K562 (cell line): ENCODE data around the gene GPR162. TPM values are rescaled to one million over a fixed set of nuclear protein-coding genes. Genes with fewer than 3 reads are reported as not detected.

Experiments
- FIP1L1 ChIP-seq: fragments of 200-400 bp; formaldehyde crosslinking; IDR thresholded peaks from 2 replicates; pipeline ENCODE4 v1.6.1; 2018; ENCODE audit warnings: mild to moderate bottlenecking, low read depth, low read length; ENCODE audit not compliant: poor library complexity, severe bottlenecking
- FOXJ3 ChIP-seq: sonication (generic); formaldehyde crosslinking; IDR thresholded peaks from 2 replicates; pipeline ENCODE4 v1.4.0; 2020; ENCODE audit warnings: mild to moderate bottlenecking, missing genetic modification reagents
- HDGF ChIP-seq: fragments of 450-650 bp; IDR thresholded peaks from 2 replicates; pipeline ENCODE4 v1.6.1; 2016
- IFI16 ChIP-seq: fragments of 250-450 bp; sonication (Bioruptor Pico); IDR thresholded peaks from 2 replicates; pipeline ENCODE4 v2.1.2; 2022; ENCODE audit warnings: mild to moderate bottlenecking, inconsistent platforms
- KLF13 ChIP-seq: fragments of 450-650 bp; IDR thresholded peaks from 2 replicates; pipeline ENCODE4 v1.6.1; 2016; ENCODE audit warnings: missing genetic modification characterization, low read depth, mild to moderate bottlenecking, missing compliant biosample characterization, moderate library complexity, borderline replicate concordance
- L3MBTL2 ChIP-seq: fragments of 450-650 bp; IDR thresholded peaks from 2 replicates; pipeline ENCODE4 v1.6.1; 2016; ENCODE audit warnings: mild to moderate bottlenecking, moderate library complexity
- MAFG ChIP-seq: fragments of 450-650 bp; conservative IDR thresholded peaks from 2 replicates; pipeline ENCODE4 v1.6.1; 2016; ENCODE audit warnings: missing genetic modification characterization, missing compliant biosample characterization
- MAZ ChIP-seq, 2 experiments: fragments of 450-650 bp in 1 of 2; sonication (generic) in 1 of 2; formaldehyde crosslinking; IDR thresholded peaks in 1 of 2; conservative IDR thresholded peaks in 1 of 2; 2 replicates each; pipeline versions ENCODE4 v1.4.0 to v1.5.0; 2020; ENCODE audit warnings: mild to moderate bottlenecking in 1 of 2, missing genetic modification reagents in 1 of 2
- NFE2 ChIP-seq: IDR thresholded peaks from 2 replicates; pipeline ENCODE4 v1.6.1; 2014; ENCODE audit warnings: antibody characterized with exemption, low read depth
- OTX1 ChIP-seq: fragments of 450-650 bp; formaldehyde crosslinking; IDR thresholded peaks from 2 replicates; pipeline ENCODE4 v1.4.0; 2022; ENCODE audit warnings: mild to moderate bottlenecking
- PHF21A ChIP-seq: fragments of 450-650 bp; IDR thresholded peaks from 2 replicates; pipeline ENCODE4 v1.6.1; 2017; ENCODE audit warnings: low read depth, borderline replicate concordance
- PHF8 ChIP-seq: fragments of 200-600 bp; sonication (generic); IDR thresholded peaks from 2 replicates; pipeline ENCODE4 v1.6.1; 2012; ENCODE audit warnings: mixed run types, mild to moderate bottlenecking, inconsistent platforms, low read length, moderate library complexity, borderline replicate concordance
- RBM22 ChIP-seq: fragments of 200-400 bp; formaldehyde crosslinking; IDR thresholded peaks from 2 replicates; pipeline ENCODE4 v1.6.1; 2018; ENCODE audit warnings: low read length, low read depth; ENCODE audit not compliant: poor library complexity, severe bottlenecking
- SMAD3 ChIP-seq: fragments of 450-650 bp; formaldehyde crosslinking; conservative IDR thresholded peaks from 2 replicates; pipeline ENCODE4 v1.4.0; 2020; ENCODE audit warnings: mild to moderate bottlenecking
- SNIP1 ChIP-seq: fragments of 450-650 bp; IDR thresholded peaks from 2 replicates; pipeline ENCODE4 v1.7.1; 2017; ENCODE audit warnings: low read depth, mild to moderate bottlenecking
- SRSF3 ChIP-seq: fragments of 200-400 bp; formaldehyde crosslinking; IDR thresholded peaks from 2 replicates; pipeline ENCODE4 v1.6.1; 2016; ENCODE audit warnings: mild to moderate bottlenecking, low read length, moderate library complexity; ENCODE audit not compliant: insufficient read depth
- SUPT5H ChIP-seq: fragments of 450-650 bp; IDR thresholded peaks from 2 replicates; pipeline ENCODE4 v1.6.1; 2016
- TAF15 ChIP-seq: fragments of 200-400 bp; formaldehyde crosslinking; IDR thresholded peaks from 2 replicates; pipeline ENCODE4 v1.6.1; 2017; ENCODE audit warnings: mild to moderate bottlenecking, low read depth, low read length, moderate library complexity
- TARDBP ChIP-seq: fragments of 450-650 bp; IDR thresholded peaks from 2 replicates; pipeline ENCODE4 v1.6.1; 2016
- ZC3H4 ChIP-seq: sonication (generic); formaldehyde crosslinking; IDR thresholded peaks from 2 replicates; pipeline ENCODE4 v1.9.0; 2021; ENCODE audit warnings: missing genetic modification reagents, borderline replicate concordance
- ZNF224 ChIP-seq: sonication (generic); formaldehyde crosslinking; IDR thresholded peaks from 2 replicates; pipeline ENCODE4 v1.8.0; 2022; ENCODE audit warnings: mild to moderate bottlenecking, missing genetic modification reagents
- ZNF263 ChIP-seq: sonication (generic); formaldehyde crosslinking; IDR thresholded peaks from 2 replicates; pipeline ENCODE4 v1.8.0; 2022; ENCODE audit warnings: mild to moderate bottlenecking, missing genetic modification reagents, borderline replicate concordance
- ZNF311 ChIP-seq: fragments of 250-450 bp; sonication (Bioruptor Pico); IDR thresholded peaks from 2 replicates; pipeline ENCODE4 v1.4.0; 2020; ENCODE audit warnings: mild to moderate bottlenecking, moderate library complexity
- polyA plus RNA-seq, 8 experiments: library from polyadenylated mRNA; depleted of rRNA in 4 of 8; stranded (reverse) in 5 of 8; unstranded in 3 of 8; fragments of >200 nt; fragmentation: Nextera tagmentation in 2 of 8; fragmentation: Illumina TruSeq in 1 of 8; extraction: Ambion mirVana in 2 of 8; extraction: Trizol in 1 of 8; gene quantifications; 2 replicates each; pipeline versions ENCODE4 v1.2.1 to v1.2.3, GENCODE V29; 2011 to 2014; ENCODE audit warnings: inconsistent platforms in 1 of 8, missing spikeins in 1 of 8
- total RNA-seq, 7 experiments: library from RNA; depleted of rRNA in 6 of 7; stranded (reverse); fragments of >200 nt in 6 of 7; fragmentation: Illumina TruSeq in 2 of 7; extraction: Trizol in 2 of 7; gene quantifications; 2 replicates each; pipeline versions ENCODE4 v1.2.1 to v1.2.3, GENCODE V29; 2011 to 2021; ENCODE audit warnings: low replicate concordance in 1 of 7
- TF ChIP-seq, protein P1 (sequence below), 2 experiments: fragments of 450-650 bp in 1 of 2; sonication (generic) in 1 of 2; formaldehyde crosslinking; conservative IDR thresholded peaks; 2 replicates each; pipeline versions ENCODE4 v1.4.0 to v1.8.1; 2020 to 2022; ENCODE audit warnings: mild to moderate bottlenecking in 1 of 2, missing genetic modification reagents in 1 of 2
- TF ChIP-seq, protein P2 (sequence below), 3 experiments: IDR thresholded peaks in 2 of 3; conservative IDR thresholded peaks in 1 of 3; 2 replicates each; pipeline ENCODE4 v1.5.1; 2011 to 2012; ENCODE audit warnings: low read length in 3 of 3, mild to moderate bottlenecking in 3 of 3, control low read depth in 2 of 3, improper control_type of control experiment in 1 of 3, inconsistent platforms in 1 of 3, low read depth in 1 of 3, mixed read lengths in 1 of 3, moderate library complexity in 1 of 3; ENCODE audit not compliant: insufficient read depth in 2 of 3
- TF ChIP-seq, protein P3 (sequence below): fragments of 250-450 bp; sonication (Bioruptor Pico); IDR thresholded peaks from 2 replicates; pipeline ENCODE4 v1.5.0; 2021
- TF ChIP-seq, protein P4 (sequence below): sonication (generic); formaldehyde crosslinking; IDR thresholded peaks from 2 replicates; pipeline ENCODE4 v1.5.0; 2020; ENCODE audit warnings: missing genetic modification reagents

The GPR162 gene
- total and polyA plus RNA-seq, 9 of the 15 experiments (the other 6 are each of a cell fraction or from before 2014, with no cell fraction given) = 0.65 to 1.8 (median 1.1) TPM; not detected in 2

DNA sequence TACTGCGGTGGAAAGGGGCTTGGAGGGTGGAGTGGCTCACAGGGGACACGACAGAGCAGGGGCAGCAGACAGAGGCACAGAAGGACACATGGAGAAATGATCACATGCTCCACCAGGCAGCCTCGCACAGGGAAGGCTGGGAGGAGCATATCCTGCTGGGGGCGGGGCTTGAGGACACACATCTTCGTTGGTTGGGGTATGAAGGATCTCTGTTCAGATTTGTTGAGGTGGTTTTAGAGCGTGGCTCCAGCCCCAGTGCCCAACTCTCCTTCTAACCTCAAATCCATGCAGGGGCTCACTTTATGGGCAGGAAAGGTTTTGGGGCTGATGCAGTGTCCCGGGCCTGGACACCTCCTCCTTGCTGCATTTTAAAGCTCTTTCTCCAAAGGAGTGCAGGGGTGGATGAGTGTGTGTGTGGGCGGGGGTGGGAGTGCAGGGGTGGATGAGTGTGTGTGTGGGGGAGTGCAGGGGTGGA lies 5.9 kb downstream of the GPR162 start (continued):
- TF ChIP-seq, protein P1, sequence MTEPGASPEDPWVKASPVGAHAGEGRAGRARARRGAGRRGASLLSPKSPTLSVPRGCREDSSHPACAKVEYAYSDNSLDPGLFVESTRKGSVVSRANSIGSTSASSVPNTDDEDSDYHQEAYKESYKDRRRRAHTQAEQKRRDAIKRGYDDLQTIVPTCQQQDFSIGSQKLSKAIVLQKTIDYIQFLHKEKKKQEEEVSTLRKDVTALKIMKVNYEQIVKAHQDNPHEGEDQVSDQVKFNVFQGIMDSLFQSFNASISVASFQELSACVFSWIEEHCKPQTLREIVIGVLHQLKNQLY (CRISPR knock-in tag; conservative IDR thresholded peaks at IDR 0.05) = no peak
- TF ChIP-seq NFE2 (no peak), FIP1L1 (no peak), SUPT5H (0 out of 2 replicates have a peak, but pooled peaks have one; percentile 32), ZNF263 (CRISPR knock-in tag) (no peak), ZNF311 (CRISPR knock-in tag) (no peak), TARDBP (no peak), OTX1 (CRISPR knock-in tag) (no peak), ZC3H4 (CRISPR knock-in tag) (no peak), ZNF224 (CRISPR knock-in tag) (no peak), KLF13 (tag) (no peak), L3MBTL2 (peak; percentile 57; the same call in 1 of the 2 replicates), TAF15 (no peak), MAFG (tag) (no peak), PHF8 (peak; percentile 37; the same call in 1 of the 2 replicates), RBM22 (no peak), HDGF (0 out of 2 replicates have a peak, but pooled peaks have one; percentile 50), SRSF3 (no peak), IFI16 (CRISPR knock-in tag) (no peak), MAZ (CRISPR knock-in tag; conservative IDR thresholded peaks at IDR 0.05 in 1 of 2, IDR thresholded peaks at IDR 0.05 in 1 of 2) (peak in 1 of 2 experiments; percentile 23; a peak in 1 of 4 replicates), SMAD3 (CRISPR knock-in tag) (no peak), SNIP1 (no peak), FOXJ3 (CRISPR knock-in tag) (no peak), PHF21A (no peak)
- TF ChIP-seq, protein P2, sequence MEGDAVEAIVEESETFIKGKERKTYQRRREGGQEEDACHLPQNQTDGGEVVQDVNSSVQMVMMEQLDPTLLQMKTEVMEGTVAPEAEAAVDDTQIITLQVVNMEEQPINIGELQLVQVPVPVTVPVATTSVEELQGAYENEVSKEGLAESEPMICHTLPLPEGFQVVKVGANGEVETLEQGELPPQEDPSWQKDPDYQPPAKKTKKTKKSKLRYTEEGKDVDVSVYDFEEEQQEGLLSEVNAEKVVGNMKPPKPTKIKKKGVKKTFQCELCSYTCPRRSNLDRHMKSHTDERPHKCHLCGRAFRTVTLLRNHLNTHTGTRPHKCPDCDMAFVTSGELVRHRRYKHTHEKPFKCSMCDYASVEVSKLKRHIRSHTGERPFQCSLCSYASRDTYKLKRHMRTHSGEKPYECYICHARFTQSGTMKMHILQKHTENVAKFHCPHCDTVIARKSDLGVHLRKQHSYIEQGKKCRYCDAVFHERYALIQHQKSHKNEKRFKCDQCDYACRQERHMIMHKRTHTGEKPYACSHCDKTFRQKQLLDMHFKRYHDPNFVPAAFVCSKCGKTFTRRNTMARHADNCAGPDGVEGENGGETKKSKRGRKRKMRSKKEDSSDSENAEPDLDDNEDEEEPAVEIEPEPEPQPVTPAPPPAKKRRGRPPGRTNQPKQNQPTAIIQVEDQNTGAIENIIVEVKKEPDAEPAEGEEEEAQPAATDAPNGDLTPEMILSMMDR (IDR thresholded peaks at IDR 0.05 in 2 of 3, conservative IDR thresholded peaks at IDR 0.05 in 1 of 3; ENCODE audit: insufficient read depth in 2 of 3, low read depth in 1 of 3, low read length in 3 of 3) = no peak
- TF ChIP-seq, protein P3, sequence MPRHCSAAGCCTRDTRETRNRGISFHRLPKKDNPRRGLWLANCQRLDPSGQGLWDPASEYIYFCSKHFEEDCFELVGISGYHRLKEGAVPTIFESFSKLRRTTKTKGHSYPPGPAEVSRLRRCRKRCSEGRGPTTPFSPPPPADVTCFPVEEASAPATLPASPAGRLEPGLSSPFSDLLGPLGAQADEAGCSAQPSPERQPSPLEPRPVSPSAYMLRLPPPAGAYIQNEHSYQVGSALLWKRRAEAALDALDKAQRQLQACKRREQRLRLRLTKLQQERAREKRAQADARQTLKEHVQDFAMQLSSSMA = no peak
- TF ChIP-seq, protein P4, sequence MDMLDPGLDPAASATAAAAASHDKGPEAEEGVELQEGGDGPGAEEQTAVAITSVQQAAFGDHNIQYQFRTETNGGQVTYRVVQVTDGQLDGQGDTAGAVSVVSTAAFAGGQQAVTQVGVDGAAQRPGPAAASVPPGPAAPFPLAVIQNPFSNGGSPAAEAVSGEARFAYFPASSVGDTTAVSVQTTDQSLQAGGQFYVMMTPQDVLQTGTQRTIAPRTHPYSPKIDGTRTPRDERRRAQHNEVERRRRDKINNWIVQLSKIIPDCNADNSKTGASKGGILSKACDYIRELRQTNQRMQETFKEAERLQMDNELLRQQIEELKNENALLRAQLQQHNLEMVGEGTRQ (CRISPR knock-in tag) = peak; percentile 62; the same call in 1 of the 2 replicates
